NCI-H345 treated with DMSO at 0.1 percent for 48 hours (cell line): Measurements from ENCODE around the gene CAPNS2.

Experiments used
- DNase-seq: peaks from one replicate; lab custom pipeline; 2025; ENCODE audit not compliant: unreplicated experiment; lab: John Stamatoyannopoulos, UW

Gene CAPNS2

DNA sequence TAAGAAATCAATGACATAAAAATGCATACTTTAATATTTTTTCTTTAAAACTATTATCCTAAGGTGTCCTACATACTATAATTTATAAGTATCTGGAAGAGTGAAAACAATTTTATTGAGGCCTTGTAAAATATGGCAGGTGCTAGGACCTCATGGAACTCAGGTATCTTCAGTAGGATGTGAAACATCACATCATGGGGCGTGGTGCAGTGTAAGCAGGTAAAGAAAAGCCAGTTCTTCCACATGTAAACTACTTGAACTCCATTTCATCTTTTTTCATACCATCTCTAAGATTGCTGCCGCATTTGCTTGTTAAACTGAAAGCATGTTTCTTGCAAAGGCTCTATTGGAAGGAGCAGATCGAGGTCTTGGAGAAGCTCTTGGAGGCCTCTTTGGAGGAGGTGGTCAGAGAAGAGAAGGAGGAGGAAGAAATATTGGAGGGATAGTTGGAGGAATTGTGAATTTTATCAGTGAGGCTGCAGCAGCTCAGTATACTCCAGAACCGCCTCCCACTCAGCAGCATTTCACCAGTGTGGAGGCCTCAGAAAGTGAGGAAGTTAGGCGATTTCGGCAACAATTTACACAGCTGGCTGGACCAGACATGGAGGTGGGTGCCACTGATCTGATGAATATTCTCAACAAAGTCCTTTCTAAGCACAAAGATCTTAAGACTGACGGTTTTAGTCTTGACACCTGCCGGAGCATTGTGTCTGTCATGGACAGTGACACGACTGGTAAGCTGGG is at the start of gene CAPNS2:
Gene CAPNS2, plus strand, starts transcription at position 253 of the 744 bp plus-strand sequence. Its CDS starts 73 bp downstream, at position 326.
- DNase-seq = no peak

DNA sequence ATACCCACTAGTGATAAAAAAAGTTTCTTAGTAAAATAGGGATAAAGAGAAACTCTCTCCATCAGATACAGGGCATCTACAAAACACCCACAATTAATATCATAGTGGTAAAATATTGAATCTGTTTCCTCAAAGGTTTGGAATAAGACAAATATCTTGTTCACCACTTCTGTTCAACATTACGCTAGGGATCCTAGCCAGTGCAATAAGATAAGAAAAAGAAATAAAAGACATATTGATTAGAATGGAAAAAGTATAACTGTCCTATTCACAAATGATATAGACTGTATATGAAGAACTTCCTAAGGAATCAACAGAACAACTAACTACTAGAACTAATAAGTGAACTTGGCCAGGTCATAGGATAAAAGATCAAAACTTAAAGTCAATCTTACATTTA is 44.7 kb upstream of the CAPNS2 start:
- no peak for DNase-seq

DNA sequence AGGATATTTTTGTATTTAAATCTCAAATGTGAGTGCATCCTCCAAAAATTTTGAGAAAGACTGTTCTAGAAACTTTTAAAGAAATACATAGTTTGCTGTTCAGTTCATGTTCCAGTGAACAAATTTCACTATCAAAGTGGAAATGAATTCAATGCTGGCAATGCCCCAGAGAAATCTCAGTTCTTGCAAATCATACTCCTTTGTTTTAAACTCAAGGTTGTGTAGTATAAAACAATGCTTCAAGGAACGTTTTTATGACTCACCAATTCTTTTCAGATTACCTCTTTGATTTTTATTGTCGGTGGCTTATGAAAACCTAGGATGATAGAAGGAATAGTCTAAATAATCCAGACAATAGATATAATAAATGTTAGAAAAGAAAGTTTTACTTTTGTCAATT is 40.0 kb upstream of the CAPNS2 start:
- no peak for DNase-seq

DNA sequence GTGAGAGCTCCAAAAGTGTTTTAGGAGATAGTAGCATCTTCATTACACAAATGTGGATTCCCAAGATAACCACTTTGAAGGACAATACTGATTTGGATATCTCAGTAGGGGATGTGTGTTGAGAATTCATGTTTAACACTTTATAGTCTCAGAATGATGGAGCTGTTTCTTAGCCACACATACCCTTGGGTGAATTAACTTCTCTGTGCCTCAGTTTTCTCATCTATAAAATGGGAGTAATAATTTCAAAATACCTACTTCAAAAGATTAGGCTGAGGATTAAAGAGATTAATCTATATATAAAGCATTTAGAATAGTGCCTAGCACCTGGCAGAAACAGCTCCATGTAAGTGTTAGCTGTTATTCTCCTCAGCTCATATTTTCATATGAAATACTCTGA is 38.6 kb upstream of the CAPNS2 start:
- no peak for DNase-seq

DNA sequence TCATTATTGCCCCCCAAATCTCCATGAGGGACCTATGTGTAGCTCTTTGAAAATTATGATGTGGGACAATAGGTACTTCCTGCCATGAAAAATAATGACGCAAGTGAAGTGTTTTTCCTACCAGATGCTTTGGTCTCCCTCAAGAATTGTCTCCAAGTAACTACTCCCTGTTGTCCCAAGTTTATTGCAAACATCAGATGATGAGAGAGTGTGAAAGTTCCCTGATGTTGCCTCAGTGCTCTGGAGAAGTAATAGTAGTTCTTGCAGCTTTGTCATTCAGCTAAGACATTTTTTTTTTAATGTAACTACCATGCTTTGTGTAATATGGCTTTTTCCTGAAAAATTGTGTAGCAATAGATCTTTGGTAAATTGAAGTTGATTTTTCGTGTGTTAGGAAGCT is 37.5 kb upstream of the CAPNS2 start:
- DNase-seq = no peak

DNA sequence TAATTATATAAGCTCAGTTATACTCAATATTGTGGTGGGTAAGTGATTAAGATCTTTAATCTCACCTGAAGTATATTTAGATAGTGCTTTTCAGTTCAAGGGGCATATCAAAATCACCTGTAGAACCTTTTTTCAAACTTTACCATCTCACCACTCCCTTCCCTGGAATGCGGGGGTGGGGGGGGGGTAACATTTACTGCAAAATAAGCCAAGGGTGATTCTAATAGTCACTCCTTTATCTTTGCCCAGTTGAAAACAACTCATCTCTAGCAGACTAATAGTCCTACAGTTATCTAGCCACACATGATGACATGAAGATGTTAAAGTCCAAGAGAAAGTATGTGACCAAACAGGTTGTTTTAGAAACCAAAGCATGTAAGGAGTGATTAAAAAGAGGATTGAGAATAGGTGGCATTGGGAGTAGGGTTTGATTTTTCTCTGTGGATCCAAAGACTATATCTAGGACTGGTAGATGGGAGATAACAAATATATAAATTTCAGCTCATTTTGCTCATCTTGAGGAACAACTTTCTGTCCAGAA is 36.1 kb upstream of the CAPNS2 start:
- no peak for DNase-seq

DNA sequence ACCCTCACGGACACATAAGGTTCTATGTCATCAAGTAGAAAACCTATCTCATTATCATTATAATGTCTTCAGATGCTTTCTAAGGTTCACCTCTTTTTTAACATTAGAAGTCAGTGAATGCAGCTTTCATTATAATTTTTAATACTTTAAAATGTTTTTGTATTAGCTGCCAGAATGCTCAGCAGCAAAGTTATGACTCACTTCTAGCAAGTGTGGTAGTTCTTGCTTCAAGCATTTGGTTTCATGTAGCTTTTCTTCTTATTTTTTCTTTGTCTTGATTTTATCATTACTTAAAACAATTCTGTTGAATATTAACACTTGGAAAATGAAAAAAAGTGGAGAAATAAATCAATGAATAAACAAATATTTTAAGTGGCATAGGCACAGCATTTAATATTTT is 34.3 kb upstream of the CAPNS2 start:
- DNase-seq = no peak

DNA sequence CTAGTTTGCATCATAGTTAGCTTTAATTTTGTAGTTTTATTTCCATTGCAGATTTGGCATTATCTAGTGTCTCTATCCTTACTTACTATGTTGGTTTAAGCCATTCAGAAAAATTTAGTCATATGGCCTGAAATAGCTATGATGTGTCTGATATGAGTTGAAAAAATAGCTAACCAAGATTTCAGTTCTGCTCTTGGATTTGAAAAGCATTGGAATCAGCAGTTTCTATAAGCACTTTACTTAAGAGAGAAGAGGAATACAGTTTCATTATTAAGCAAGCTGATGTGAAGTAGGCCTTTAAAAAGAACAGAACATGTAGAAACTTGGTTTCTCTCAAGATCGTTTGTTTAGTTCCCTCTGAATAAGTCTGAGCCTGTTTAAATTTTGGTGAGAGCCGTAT is 31.7 kb upstream of the CAPNS2 start:
- no peak for DNase-seq

DNA sequence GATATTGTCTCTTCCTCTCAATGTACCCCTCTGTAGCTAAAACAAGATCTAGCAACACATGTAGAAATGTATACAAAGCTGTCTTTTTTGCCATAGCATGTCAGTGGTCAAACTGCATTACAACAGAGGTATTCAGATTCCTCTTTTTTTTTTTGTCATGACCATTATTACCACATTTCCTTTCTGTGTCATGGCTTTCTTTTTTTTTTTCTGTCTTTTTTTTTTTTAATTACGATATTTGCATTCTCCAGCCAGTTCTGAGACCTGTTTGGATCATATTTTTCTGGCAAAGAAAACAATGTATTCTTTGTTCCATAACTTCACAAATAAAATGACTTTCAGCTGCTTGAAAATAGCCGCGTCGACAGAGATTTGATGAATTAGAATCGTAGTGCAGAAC is 27.4 kb upstream of the CAPNS2 start:
- no peak for DNase-seq

DNA sequence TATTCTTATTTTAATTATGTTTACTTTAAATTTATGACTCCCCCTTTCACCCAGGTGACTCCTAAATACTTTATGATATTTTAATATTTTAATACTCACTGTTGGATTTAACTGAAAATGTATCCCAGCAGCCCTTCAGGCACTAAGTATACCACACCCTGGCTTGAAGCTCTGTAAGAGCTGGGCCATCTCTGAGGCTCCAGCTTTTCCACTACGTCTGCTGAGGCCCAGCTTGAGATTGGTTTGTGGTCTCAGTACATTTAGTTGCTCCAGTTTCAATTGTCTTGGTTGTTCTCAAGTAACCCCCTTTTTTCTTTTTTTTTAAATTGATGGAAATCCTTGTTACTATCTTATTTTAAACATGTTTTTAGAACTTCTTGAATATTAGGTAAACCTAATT is 27.0 kb upstream of the CAPNS2 start:
- DNase-seq = no peak

DNA sequence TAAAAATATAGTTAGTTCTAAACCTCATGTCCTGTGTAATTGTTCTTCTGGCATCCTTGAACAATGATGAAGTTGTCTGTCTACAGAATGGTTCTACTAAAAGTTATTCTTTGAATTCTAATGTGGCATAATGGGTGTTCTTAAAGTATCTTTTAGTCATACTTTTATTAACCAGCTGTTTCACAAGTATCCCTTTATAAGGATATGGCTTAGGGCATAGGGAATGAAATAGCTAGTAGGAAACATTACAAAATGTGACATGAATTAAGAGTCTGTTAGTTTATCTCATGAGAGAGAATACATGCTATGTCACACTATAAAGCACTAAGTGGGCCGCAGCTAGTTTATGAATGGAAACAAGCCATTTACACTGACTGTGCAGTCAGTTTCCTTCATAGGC is 26.3 kb upstream of the CAPNS2 start:
- DNase-seq = no peak

DNA sequence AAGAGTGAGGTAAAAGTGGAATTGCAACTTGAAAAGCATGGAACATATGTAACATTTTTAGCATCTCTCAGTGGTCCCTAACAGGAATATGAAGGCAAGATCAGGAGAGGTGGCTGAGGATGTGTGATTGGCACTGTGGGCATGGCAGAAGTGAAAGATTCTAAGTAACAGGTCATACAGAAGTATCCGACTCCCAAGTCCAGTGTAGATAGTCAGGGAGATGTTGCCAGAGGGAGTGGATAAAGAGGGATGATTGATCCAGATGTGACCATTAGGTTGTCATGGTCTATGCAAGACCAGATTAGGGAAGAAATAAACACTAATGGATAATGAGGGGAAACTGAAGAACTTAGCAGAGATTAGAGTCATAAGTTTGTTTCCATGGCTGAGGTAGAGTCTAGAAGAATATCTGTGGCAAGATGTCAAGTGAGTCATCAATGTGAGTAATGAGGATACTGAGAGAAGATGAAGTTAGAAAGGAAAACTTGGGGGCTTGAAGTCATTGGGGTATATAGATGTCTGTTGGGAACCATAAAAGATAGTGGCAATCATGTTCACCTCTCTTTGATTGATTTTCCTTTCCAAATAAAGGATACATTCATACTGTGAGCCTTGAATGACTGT is 23.9 kb upstream of the CAPNS2 start:
- DNase-seq = no peak

DNA sequence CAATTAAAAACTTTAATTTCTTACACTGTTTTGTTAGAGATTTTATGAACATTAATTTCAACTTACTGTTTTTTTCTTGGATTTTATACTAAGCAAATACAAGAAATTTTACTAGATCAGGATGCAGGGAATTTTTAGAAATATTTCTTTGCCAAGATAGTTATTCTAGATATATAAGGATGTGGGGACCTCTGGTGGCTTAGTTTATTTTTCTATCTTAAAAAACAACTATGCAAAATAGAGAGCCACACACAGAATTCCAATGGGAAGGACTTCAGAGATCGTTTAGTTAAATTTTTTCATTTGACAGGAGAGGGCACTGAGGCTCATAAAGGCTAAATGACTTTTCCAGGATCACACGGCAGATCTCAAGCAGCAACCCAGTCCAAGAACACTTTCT is 23.0 kb upstream of the CAPNS2 start:
- no peak for DNase-seq

DNA sequence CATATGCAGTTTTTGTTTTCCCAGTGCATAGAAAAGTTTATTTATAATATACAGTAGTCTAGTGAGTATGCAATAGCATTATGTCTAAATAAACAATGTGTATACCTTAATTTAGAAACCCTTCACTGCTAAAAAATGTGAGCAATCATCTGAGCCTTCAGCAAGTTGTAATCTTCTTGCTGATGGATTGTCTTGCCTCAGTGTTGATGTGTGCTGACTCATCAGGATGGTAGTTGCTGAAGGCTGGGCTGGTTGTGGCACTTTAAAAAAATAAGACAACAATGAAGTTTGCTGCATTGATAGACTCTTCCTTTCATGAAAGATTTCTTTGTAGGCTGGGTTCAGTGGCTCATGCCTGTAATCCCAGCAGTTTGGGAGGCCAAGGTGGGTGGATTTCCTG is 13.9 kb upstream of the CAPNS2 start:
- DNase-seq = no peak

DNA sequence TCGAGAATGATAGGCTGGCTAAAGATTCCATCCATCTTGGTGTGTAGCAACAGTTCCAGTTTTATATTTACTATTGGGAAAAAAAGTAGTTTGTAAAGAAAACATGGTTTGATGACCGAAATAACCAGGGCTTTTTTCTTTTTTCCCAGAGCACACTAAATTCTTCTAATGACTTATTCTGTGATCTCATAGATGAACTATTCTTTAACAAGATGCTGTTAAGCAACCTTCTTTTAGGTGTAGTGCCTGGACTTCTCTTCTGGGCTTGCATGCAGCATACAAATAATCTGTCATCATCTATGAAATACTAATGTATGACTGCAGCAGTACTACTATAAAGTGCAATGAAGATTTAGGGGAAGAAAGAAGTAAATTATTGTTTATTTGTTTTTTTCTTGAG is 11.0 kb upstream of the CAPNS2 start:
- DNase-seq = no peak

DNA sequence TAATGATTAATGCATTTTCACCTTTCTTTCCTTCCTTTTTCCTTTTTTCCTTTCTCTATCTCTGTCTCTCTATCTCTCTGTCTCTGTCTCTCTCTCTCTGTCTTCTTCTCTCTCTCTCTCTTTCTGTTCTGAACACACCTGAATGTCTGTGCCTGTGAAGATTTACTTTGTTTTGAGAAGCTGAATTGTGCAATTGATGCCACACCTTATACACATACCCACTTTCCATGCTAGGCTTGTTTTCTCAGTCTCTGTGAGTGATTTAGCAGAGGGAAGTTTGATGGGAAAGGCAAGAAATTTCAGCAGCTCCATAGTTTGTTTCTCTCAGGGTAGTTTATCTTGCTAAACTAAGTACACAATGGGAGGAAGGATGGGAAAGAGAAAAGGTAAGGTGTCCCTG is 9.3 kb upstream of the CAPNS2 start:
- DNase-seq = no peak

DNA sequence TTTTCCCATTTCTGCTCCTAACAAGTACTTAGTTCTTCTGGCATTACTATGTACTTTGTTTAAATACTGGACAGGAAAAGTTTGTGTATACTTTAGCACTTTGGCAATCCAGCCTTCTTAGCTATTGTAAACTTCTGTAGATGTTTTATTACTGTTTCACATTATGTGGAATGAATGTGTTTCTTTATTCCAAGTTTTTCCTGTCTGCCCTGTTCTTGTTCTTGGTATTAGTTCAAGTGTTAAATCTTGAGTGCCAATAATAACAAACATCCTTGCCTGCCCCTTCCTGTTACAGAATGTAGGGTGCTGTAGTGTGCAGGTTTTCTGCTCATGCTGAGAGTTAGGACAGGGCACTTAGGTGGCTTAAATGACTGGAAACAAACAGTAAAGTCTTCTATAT is 7.3 kb upstream of the CAPNS2 start:
- no peak for DNase-seq

DNA sequence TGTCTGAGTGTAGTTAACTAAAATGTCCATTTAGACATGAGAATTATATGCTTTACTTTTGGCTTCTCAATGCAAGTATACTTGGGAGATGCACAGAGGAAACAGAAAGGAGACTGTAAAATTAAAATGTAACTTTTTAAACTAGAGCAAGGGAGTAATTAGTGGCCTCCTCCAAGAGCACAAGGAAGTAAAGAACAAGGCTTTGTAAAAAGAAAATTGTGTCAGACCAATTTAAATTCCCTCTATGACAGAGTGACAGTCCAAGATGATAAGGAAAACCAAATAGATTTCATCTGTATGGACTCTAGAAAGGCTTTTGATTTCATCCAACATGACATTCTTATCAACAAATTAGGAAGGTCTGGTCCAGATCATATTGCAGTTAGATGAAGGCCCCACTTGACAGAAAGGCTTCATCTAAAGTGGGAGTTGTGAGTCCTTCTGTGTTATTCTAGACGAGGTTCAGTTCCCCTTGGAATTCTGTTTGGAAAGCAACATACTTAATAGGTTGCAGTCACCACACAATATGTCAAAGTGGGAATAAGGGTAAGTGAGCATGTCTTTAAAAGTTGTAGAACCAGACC is 6.5 kb upstream of the CAPNS2 start:
- no peak for DNase-seq

DNA sequence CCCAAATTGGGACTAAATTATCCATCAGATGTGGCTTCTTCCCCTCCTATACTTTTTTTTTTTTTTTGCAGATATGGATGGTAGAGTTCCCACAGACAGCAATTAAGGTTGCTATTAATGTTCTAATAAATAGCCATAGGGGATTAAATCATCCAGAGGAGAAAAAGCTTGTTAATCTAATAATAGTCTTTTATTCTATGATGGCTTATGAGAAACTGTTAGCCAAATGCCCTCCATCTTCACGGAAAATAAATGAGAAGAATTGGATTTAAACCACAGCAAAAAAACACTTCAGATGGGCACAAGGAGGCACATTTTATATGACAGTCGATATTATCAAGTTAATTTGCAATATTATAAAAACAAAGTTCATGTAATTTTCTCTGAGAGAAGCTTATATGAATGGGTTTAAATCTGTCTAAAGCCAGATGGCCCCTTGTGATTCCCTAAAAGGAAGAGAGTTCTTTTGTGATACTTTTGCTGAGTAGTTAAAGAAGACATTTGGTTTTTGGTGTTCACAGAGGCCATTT is 5.1 kb upstream of the CAPNS2 start:
- DNase-seq = no peak

DNA sequence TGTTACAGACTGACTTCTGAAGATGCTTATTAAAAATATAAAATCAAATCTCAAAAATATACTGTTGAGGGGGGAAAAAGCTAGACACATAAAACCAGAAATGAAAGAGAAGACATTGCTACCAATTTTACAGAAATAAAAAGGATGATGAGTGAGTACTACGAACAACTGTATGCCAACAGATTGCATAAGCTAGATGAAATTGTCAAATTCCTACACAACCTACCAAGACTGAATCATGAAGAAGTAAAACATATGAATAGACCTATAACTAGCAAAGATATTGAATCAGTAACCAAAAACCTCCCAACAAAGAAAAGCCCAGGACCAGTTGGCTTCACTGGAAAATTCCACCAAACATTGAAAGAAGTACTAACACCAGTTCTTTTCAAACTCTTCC is 3.5 kb upstream of the CAPNS2 start:
- DNase-seq = no peak

DNA sequence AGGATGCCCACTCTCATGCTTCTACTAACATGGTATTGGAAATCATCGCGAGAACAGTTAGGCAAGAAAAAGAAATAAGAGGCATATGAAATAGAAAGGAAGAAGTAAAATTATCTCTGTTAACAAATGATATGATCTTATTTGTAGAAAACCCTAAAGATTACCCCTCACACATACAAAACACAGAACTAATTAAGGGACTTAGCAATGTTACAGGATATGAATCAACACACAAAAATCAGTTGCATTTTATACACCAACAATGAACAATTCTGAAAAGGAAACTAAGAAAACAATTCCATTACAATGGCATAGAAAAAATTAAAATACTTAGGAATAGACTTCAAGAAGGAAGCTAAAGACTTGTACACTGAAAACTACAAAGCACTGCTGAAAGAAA is 2.7 kb upstream of the CAPNS2 start:
- no peak for DNase-seq

DNA sequence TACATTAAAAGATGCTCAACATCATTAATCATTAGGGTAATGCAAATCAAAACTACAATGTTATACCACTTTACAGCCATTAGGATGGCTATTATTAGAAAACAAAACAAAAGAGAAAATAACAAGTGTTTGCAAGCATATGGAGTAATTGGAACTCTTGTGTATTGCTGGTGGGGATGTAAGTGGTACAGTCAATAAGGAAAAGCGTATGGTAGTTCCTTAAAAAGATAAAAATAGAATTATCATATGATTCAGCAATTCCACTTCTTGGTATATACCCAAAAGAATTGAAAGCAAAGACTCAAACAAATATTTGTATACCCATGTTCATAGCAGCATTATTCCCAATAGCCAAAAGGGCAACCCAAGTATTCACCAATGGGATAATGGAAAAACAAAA is 1.4 kb upstream of the CAPNS2 start:
- DNase-seq = no peak
